ENCODE measurements around the gene CFAP61.

DNA sequence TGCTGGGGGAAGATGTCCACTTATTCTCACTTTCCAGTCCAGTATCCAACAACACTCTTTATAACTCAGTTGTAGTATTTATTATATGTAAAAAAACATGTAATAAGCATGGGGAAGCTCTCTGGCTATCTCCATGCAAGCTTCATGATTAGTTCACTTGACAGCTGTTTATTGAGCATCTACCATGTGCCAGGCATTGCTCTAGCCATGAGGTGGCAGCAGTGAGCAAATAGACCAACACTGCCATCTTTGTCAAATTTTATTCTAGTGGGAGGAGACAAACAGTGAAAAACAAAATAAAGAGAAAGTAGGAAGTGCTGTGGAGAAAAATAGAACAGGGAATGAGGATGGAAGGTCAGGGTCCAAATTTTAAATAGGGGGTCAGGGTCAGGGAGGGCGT, 131.8 kb downstream of the CFAP61 start:
- TF ChIP-seq, protein P1, sequence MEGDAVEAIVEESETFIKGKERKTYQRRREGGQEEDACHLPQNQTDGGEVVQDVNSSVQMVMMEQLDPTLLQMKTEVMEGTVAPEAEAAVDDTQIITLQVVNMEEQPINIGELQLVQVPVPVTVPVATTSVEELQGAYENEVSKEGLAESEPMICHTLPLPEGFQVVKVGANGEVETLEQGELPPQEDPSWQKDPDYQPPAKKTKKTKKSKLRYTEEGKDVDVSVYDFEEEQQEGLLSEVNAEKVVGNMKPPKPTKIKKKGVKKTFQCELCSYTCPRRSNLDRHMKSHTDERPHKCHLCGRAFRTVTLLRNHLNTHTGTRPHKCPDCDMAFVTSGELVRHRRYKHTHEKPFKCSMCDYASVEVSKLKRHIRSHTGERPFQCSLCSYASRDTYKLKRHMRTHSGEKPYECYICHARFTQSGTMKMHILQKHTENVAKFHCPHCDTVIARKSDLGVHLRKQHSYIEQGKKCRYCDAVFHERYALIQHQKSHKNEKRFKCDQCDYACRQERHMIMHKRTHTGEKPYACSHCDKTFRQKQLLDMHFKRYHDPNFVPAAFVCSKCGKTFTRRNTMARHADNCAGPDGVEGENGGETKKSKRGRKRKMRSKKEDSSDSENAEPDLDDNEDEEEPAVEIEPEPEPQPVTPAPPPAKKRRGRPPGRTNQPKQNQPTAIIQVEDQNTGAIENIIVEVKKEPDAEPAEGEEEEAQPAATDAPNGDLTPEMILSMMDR (conservative IDR thresholded peaks at IDR 0.05), result peak; percentile 64
- no peak for TF ChIP-seq ZFX (IDR thresholded peaks at IDR 0.05)

Data from C4-2B (cell line).